IMR-90 (cell line): ENCODE data around the gene CALD1. TPM values are rescaled to one million over a fixed set of nuclear protein-coding genes. Genes with fewer than 3 reads are reported as not detected.
A peak's percentile ranks its signal among the peaks of the same experiment; 100 is the strongest.

Experiments used
- ATAC-seq: fragments of 200-7000 bp; cut with Tn5 transposase; 2 replicates; pipeline ENCODE4 v1.9.1; 2020; ENCODE audit warnings: low read depth, mild to moderate bottlenecking, moderate library complexity
- BruUV-seq: library from RNA; stranded (reverse); fragments of 400-500 nt; replicated peaks from 2 replicates; lab custom pipeline; 2021; lab: Mats Ljungman, UMichigan
- CTCF ChIA-PET: fragments of 300-600 bp; formaldehyde crosslinking; extraction: SDS; loops from one replicate; lab custom pipeline; 2021; ENCODE audit warnings: antibody characterized with exemption; lab: Yijun Ruan, JAX
- POLR2A ChIA-PET: fragments of 300-600 bp; sonication (Branson Sonifier 250); formaldehyde crosslinking; loops from one replicate; lab custom pipeline; 2022; ENCODE audit warnings: antibody characterized with exemption; ENCODE audit not compliant: unreplicated experiment; lab: Charles Lee
- DNase-seq: peaks from one replicate; pipeline ENCODE4 v3.0.0; 2013
- H2AFZ ChIP-seq: replicated peaks from 2 replicates; pipeline ENCODE3; 2013; ENCODE audit warnings: low read length, mild to moderate bottlenecking; ENCODE audit not compliant: poor library complexity
- H2AK5ac ChIP-seq: 2 replicates; pipeline ENCODE4 v1.6.1; 2013; ENCODE audit warnings: low read depth, low read length, inconsistent platforms
- H2AK9ac ChIP-seq: replicated peaks from 2 replicates; pipeline ENCODE3; 2013; ENCODE audit warnings: mild to moderate bottlenecking, low read depth, low read length, moderate library complexity; ENCODE audit not compliant: poor library complexity
- H2BK120ac ChIP-seq: 2 replicates; pipeline ENCODE4 v1.6.1; 2013; ENCODE audit warnings: low read depth, low read length, inconsistent platforms
- H2BK15ac ChIP-seq: 3 replicates; pipeline ENCODE4 v1.6.1; 2013; ENCODE audit warnings: low read depth, low read length, inconsistent platforms
- H2BK20ac ChIP-seq: 2 replicates; pipeline ENCODE4 v1.6.1; 2013; ENCODE audit warnings: low read depth, mild to moderate bottlenecking, inconsistent platforms, low read length, moderate library complexity
- H2BK5ac ChIP-seq: 2 replicates; pipeline ENCODE4 v1.6.1; 2013; ENCODE audit warnings: mild to moderate bottlenecking, low read depth, low read length, inconsistent platforms; ENCODE audit not compliant: poor library complexity, severe bottlenecking
- H3K14ac ChIP-seq: replicated peaks from 2 replicates; pipeline ENCODE4 v1.6.1; 2013; ENCODE audit warnings: low read depth, low read length, inconsistent platforms
- H3K18ac ChIP-seq: 2 replicates; pipeline ENCODE4 v1.6.1; 2013; ENCODE audit warnings: low read depth, low read length, control low read depth
- H3K23ac ChIP-seq: 2 replicates; pipeline ENCODE4 v1.6.1; 2013; ENCODE audit warnings: low read depth, low read length, inconsistent platforms
- H3K27ac ChIP-seq: 2 replicates; pipeline ENCODE4 v1.5.1; 2013; ENCODE audit warnings: mild to moderate bottlenecking, control low read depth, low read length; ENCODE audit not compliant: insufficient read depth
- H3K27me3 ChIP-seq: 2 replicates; pipeline ENCODE4 v1.6.1; 2013; ENCODE audit warnings: low read length; ENCODE audit not compliant: control insufficient read depth, insufficient read depth
- H3K36me3 ChIP-seq: 2 replicates; pipeline ENCODE4 v1.6.1; 2013; ENCODE audit warnings: low read length, mixed read lengths; ENCODE audit not compliant: control insufficient read depth, insufficient read depth
- H3K4ac ChIP-seq: 2 replicates; pipeline ENCODE4 v1.6.1; 2013; ENCODE audit warnings: low read depth, low read length, inconsistent platforms
- H3K4me1 ChIP-seq: 2 replicates; pipeline ENCODE4 v1.6.1; 2013; ENCODE audit warnings: low read length, mixed read lengths; ENCODE audit not compliant: control insufficient read depth, insufficient read depth
- H3K4me2 ChIP-seq: 2 replicates; pipeline ENCODE4 v1.6.1; 2013; ENCODE audit warnings: low read depth, mild to moderate bottlenecking, control low read depth, low read length, moderate library complexity
- H3K4me3 ChIP-seq: 2 replicates; pipeline ENCODE4 v1.5.1; 2013; ENCODE audit warnings: low read depth, mild to moderate bottlenecking, control low read depth, low read length, moderate library complexity; ENCODE audit not compliant: insufficient read depth
- H3K56ac ChIP-seq: 2 replicates; pipeline ENCODE4 v1.6.1; 2013; ENCODE audit warnings: low read length, inconsistent platforms; ENCODE audit not compliant: insufficient read depth; ENCODE audit errors: extremely low read depth
- H3K79me1 ChIP-seq, 2 experiments: 2 replicates each; pipeline ENCODE4 v1.6.1; 2013; ENCODE audit warnings: low read length in 2 of 2, inconsistent platforms in 1 of 2, low read depth in 1 of 2
- H3K9ac ChIP-seq: 2 replicates; pipeline ENCODE4 v1.6.1; 2013; ENCODE audit warnings: low read depth, low read length, control low read depth
- H3K9me1 ChIP-seq: 2 replicates; pipeline ENCODE4 v1.6.1; 2013; ENCODE audit warnings: low read length, inconsistent platforms; ENCODE audit not compliant: insufficient read depth
- H3K9me3 ChIP-seq: 2 replicates; pipeline ENCODE4 v1.6.1; 2013; ENCODE audit warnings: low read length; ENCODE audit not compliant: control insufficient read depth, insufficient read depth
- H4K20me1 ChIP-seq: 2 replicates; pipeline ENCODE4 v1.6.1; 2013; ENCODE audit warnings: low read length, inconsistent platforms; ENCODE audit not compliant: insufficient read depth
- H4K5ac ChIP-seq: 2 replicates; pipeline ENCODE4 v1.6.1; 2013; ENCODE audit warnings: mild to moderate bottlenecking, low read depth, low read length, control low read depth
- H4K8ac ChIP-seq, 2 experiments: 2 replicates each; pipeline ENCODE4 v1.6.1; 2013; ENCODE audit warnings: low read depth in 2 of 2, low read length in 2 of 2, control low read depth in 1 of 2, inconsistent platforms in 1 of 2
- H4K91ac ChIP-seq: 2 replicates; pipeline ENCODE4 v1.6.1; 2013; ENCODE audit warnings: low read depth, low read length, inconsistent platforms; ENCODE audit not compliant: insufficient read depth
- CHD1 ChIP-seq: IDR thresholded peaks from 2 replicates; pipeline ENCODE4 v1.6.1; 2012; ENCODE audit warnings: low read depth, low read length, improper control_type of control experiment
- ELK1 ChIP-seq: fragments of 150-350 bp; IDR thresholded peaks from 2 replicates; pipeline ENCODE4 v1.6.1; 2016; ENCODE audit warnings: low read depth, mild to moderate bottlenecking, low read length, moderate library complexity, borderline replicate concordance
- MAFK ChIP-seq: IDR thresholded peaks from 2 replicates; pipeline ENCODE4 v1.6.1; 2012; ENCODE audit warnings: low read depth, low read length, improper control_type of control experiment
- MAZ ChIP-seq: IDR thresholded peaks from 2 replicates; pipeline ENCODE4 v1.6.1; 2012; ENCODE audit warnings: low read depth, mild to moderate bottlenecking, low read length, improper control_type of control experiment, moderate library complexity, borderline replicate concordance
- MXI1 ChIP-seq: IDR thresholded peaks from 2 replicates; pipeline ENCODE4 v1.6.1; 2012; ENCODE audit warnings: low read depth, mild to moderate bottlenecking, low read length, moderate library complexity, borderline replicate concordance
- POLR2A ChIP-seq: IDR thresholded peaks from 2 replicates; pipeline ENCODE4 v1.6.1; 2012; ENCODE audit warnings: mild to moderate bottlenecking, low read depth, low read length
- RAD21 ChIP-seq: IDR thresholded peaks from 2 replicates; pipeline ENCODE4 v1.6.1; 2012; ENCODE audit warnings: low read length, improper control_type of control experiment
- RFX5 ChIP-seq: IDR thresholded peaks from 2 replicates; pipeline ENCODE4 v1.8.0; 2012; ENCODE audit warnings: low read depth, mild to moderate bottlenecking, low read length, moderate library complexity
- SMC3 ChIP-seq: fragments of 150-350 bp; IDR thresholded peaks from 2 replicates; pipeline ENCODE4 v1.6.1; 2016; ENCODE audit warnings: low read depth, mild to moderate bottlenecking, antibody characterized with exemption, low read length, moderate library complexity
- USF2 ChIP-seq: fragments of 150-350 bp; IDR thresholded peaks from 2 replicates; pipeline ENCODE4 v1.6.1; 2017; ENCODE audit warnings: mild to moderate bottlenecking, antibody characterized with exemption, low read length, low read depth
- WGBS, 2 experiments: methylation state at CpG; one replicate each; pipeline versions ENCODE4 v1.1.5 to v1.1.7; 2013; ENCODE audit warnings: missing lambda C conversion rate in 2 of 2; ENCODE audit not compliant: insufficient read length in 1 of 2; ENCODE audit errors: extremely low coverage in 2 of 2; 5-methylcytosine and 5-hydroxymethylcytosine counted together
- dilution Hi-C: fragments of 300-500 bp; cut with HindIII; formaldehyde crosslinking; loops from one replicate; pipeline ENCODE4 v1.14.3; 2018; ENCODE audit warnings: low sequenced_read_pairs; ENCODE audit not compliant: unreplicated experiment
- in situ Hi-C: fragments of 300-500 bp; cut with MboI; formaldehyde crosslinking; loops from 3 replicates; pipeline ENCODE4 v1.14.3; 2019; ENCODE audit warnings: low sequenced_read_pairs, inconsistent platforms, mixed read lengths
- intact Hi-C: fragments of 100-400 bp; cut with micrococcal nuclease; formaldehyde crosslinking; loops from 2 replicates; pipeline ENCODE4 v1.10.0; 2022
- polyA plus RNA-seq, 3 experiments: library from polyadenylated mRNA; depleted of rRNA; stranded (reverse); fragments of >200 nt; gene quantifications; 2 replicates each; pipeline ENCODE4 v1.2.3, GENCODE V29; 2012; ENCODE audit warnings: low replicate concordance in 1 of 3
- total RNA-seq: library from RNA; depleted of rRNA; stranded (reverse); fragments of >200 nt; gene quantifications from 2 replicates; pipeline ENCODE4 v1.2.3, GENCODE V29; 2012

CALD1 gene
- total and polyA plus RNA-seq, 2 of the 4 experiments (the other 2 are of a cell fraction): 375 to 487 TPM

- POLR2A ChIA-PET: interaction anchor here (0.5 kb wide), 1 partner anchor 15 kb away, joined by 4 read pairs; no protein-coding TSS in a partner anchor
- no peak overlapping the region for H3K9ac ChIP-seq
- H3K36me3 ChIP-seq: peaks cover 21% of the 10 kb centered on the region
- peaks cover 16% of the 10 kb centered on the region for H3K9me1 ChIP-seq
- dilution Hi-C loops: no loop called here
- no peak overlapping the region for H2AK9ac ChIP-seq
- no peak for DNase-seq
- H4K5ac ChIP-seq: no peak overlapping the region
- 67% methylated on average over 1 of the region's 1 CpG; no CpG with 5 or more reads in 1 of the 2 experiments for WGBS, 2 experiments
- H2BK20ac ChIP-seq: no peak overlapping the region
- H3K4me2 ChIP-seq: no peak overlapping the region
- no peaks in the 10 kb centered on the region for H3K27me3 ChIP-seq
- H4K91ac ChIP-seq: no peak overlapping the region
- H3K9me3 ChIP-seq: no peaks in the 10 kb centered on the region
- no peak overlapping the region for H2BK120ac ChIP-seq
- H3K23ac ChIP-seq: peak overlapping the region; percentile 12
- CTCF ChIA-PET: interaction anchor here (0.6 kb wide), 1 partner anchor 12 kb away, joined by 3 read pairs; no protein-coding TSS in a partner anchor
- BruUV-seq: no TSS peak
- no peak for TF ChIP-seq USF2
- TF ChIP-seq CHD1: no peak
- no peak for TF ChIP-seq MAZ
- TF ChIP-seq MXI1: no peak
- TF ChIP-seq RAD21: no peak
- no peak for TF ChIP-seq MAFK
- no peak for TF ChIP-seq POLR2A
- TF ChIP-seq RFX5: no peak
- no peak for TF ChIP-seq SMC3
- TF ChIP-seq ELK1: no peak
- no peak overlapping the region; the same call in 2 of the 3 replicates for H2BK15ac ChIP-seq
- no peak overlapping the region for H2AK5ac ChIP-seq
- H4K20me1 ChIP-seq: peaks cover 75% of the 10 kb centered on the region
- H3K4me3 ChIP-seq: no peak overlapping the region
- H2BK5ac ChIP-seq: peak overlapping the region; percentile 36
- intact Hi-C loops: no loop called here
- H4K8ac ChIP-seq: no peak overlapping the region
- no peak overlapping the region for H3K56ac ChIP-seq
- in situ Hi-C loops: no loop called here
- peaks cover 5 to 40% of the 10 kb centered on the region in 2 experiments; a peak in 3 of 4 replicates for H3K79me1 ChIP-seq
- no peak overlapping the region for H3K4ac ChIP-seq
- no peak overlapping the region for H3K14ac ChIP-seq
- H2AFZ ChIP-seq: no peak overlapping the region
- peak overlapping the region; percentile 50; the same call in 1 of the 2 replicates for H3K27ac ChIP-seq
- no peak for ATAC-seq
- peaks cover 12% of the 10 kb centered on the region for H3K4me1 ChIP-seq
- no peak overlapping the region for H3K18ac ChIP-seq
Observed at GRCh38 chr7:134798155-134798554, 18.7 kb downstream of the CALD1 start.
